ENCODE measurements around the gene LRRFIP2. TPM values are rescaled to one million over a fixed set of nuclear protein-coding genes. Genes with fewer than 3 reads are reported as not detected.

Gene LRRFIP2
- total RNA-seq, 2 donors from 2014 or later = 17.3 to 41.0 TPM

Other genes starting within 250 kb of the LRRFIP2 start
- 10 to 100 TPM; 16.8 to 21.5 TPM for gene TRANK1, start 229.5 kb downstream of the LRRFIP2 start, total RNA-seq
- 10 to 100 TPM; 12.0 to 16.2 TPM for gene EPM2AIP1, start 181.5 kb downstream of the LRRFIP2 start, total RNA-seq
- 10 to 100 TPM; 67.1 to 88.3 TPM for gene MLH1, start 181.1 kb downstream of the LRRFIP2 start, total RNA-seq
- gene GOLGA4, start 68.7 kb upstream of the LRRFIP2 start, total RNA-seq = 10 to 100 TPM; 37.1 to 45.0 TPM